ENCODE measurements around the gene PRKCA. TPM values are rescaled to one million over a fixed set of nuclear protein-coding genes. Genes with fewer than 3 reads are reported as not detected.

The PRKCA gene
- total and polyA plus RNA-seq, 12 donors, result 1.6 to 27.6 (median 10.5) TPM

- intact Hi-C loops (cut with DNase I), result loop anchor here (1.0 to 10.0 kb wide), 9 partner anchors 49 to 471 kb away; no protein-coding TSS in a partner anchor
- H3K27ac ChIP-seq, result peak overlapping the region in 1 of 10 donors; percentile 10
These were observed 371.4 kb downstream of the PRKCA start for GRCh38 chr17:66673668-66674276.

GRCh38 chr17:66675273-66675990 is 373.0 kb downstream of the PRKCA start:
- no peak overlapping the region for H3K4me3 ChIP-seq
- no peak overlapping the region for H3K27ac ChIP-seq
- no peaks in the 10 kb centered on the region for H3K36me3 ChIP-seq
- TF ChIP-seq CTCF (IDR thresholded peaks at IDR 0.05), result no peak
- peaks cover 0 to 8% (median 0%) of the 10 kb centered on the region in 11 donors for H3K9me3 ChIP-seq
- no peaks in the 10 kb centered on the region for H3K27me3 ChIP-seq
- DNase-seq, result no peak
- H3K4me1 ChIP-seq, result peaks cover 0 to 7% (median 0%) of the 10 kb centered on the region in 9 donors
- no peak for ATAC-seq
- intact Hi-C loops (cut with DNase I), result loop anchor here in 4 of 10 donors (2.0 to 10.0 kb wide), 4 partner anchors 51 to 421 kb away; no protein-coding TSS in a partner anchor
- 84 to 92% methylated on average over 16 of the region's 16 CpGs for WGBS, 2 donors

More at GRCh38 chr17:66673668-66674276, 371.4 kb downstream of the PRKCA start:
- no peaks in the 10 kb centered on the region for H3K27me3 ChIP-seq
- no peak overlapping the region for H3K4me3 ChIP-seq
- H3K36me3 ChIP-seq, result no peaks in the 10 kb centered on the region
- DNase-seq (peak in 1 of 2 donors; percentile 46), ATAC-seq (peak; percentile 55 to 80 (median 69))
- H3K4me1 ChIP-seq, result peaks cover 0 to 7% (median 0%) of the 10 kb centered on the region in 9 donors
- peaks cover 0 to 15% (median 0%) of the 10 kb centered on the region in 11 donors for H3K9me3 ChIP-seq
- 23 to 29% methylated on average over 8 of the region's 8 CpGs for WGBS, 2 donors
- TF ChIP-seq CTCF (IDR thresholded peaks at IDR 0.05), result peak; percentile 36 to 81 (median 66)

GRCh38 chr17:66675991-66676371 is 373.6 kb downstream of the PRKCA start:
- ATAC-seq (no peak), DNase-seq (no peak)
- Histone ChIP-seq H3K27me3 (no peaks in the 10 kb centered on the region), H3K27ac (no peak overlapping the region), H3K36me3 (no peaks in the 10 kb centered on the region), H3K9me3 (peaks cover 0 to 8% (median 0%) of the 10 kb centered on the region in 11 donors), H3K4me1 (peaks cover 0 to 7% (median 0%) of the 10 kb centered on the region in 9 donors), H3K4me3 (no peak overlapping the region)
- intact Hi-C loops (cut with DNase I), result loop anchor here in 4 of 10 donors (2.0 to 10.0 kb wide), 4 partner anchors 51 to 421 kb away; no protein-coding TSS in a partner anchor
- WGBS, 2 donors, result 87 to 88% methylated on average over 17 of the region's 17 CpGs
- no peak for TF ChIP-seq CTCF (IDR thresholded peaks at IDR 0.05)

GRCh38 chr17:66676421-66676820 is 374.0 kb downstream of the PRKCA start:
- no peak for TF ChIP-seq CTCF (IDR thresholded peaks at IDR 0.05)
- H3K27ac ChIP-seq, result no peak overlapping the region
- ATAC-seq, result no peak

More at GRCh38 chr17:66676421-66676820, 374.0 kb downstream of the PRKCA start:
- Histone ChIP-seq H3K4me3 (no peak overlapping the region), H3K4me1 (peaks cover 0 to 7% (median 0%) of the 10 kb centered on the region in 9 donors), H3K27me3 (no peaks in the 10 kb centered on the region), H3K9me3 (peaks cover 0 to 8% (median 0%) of the 10 kb centered on the region in 11 donors), H3K36me3 (no peaks in the 10 kb centered on the region)
- intact Hi-C loops (cut with DNase I), result loop anchor here in 2 of 10 donors (10.0 kb wide), 3 partner anchors 52 to 422 kb away; no protein-coding TSS in a partner anchor
- no peak for DNase-seq
- WGBS, 2 donors, result 74 to 75% methylated on average over 11 of the region's 11 CpGs

Measured in heart right ventricle (tissue), 16 donors.